Pulmonary artery endothelial cell (primary cell): ENCODE results near the gene OVCH1. TPM values are rescaled to one million over a fixed set of nuclear protein-coding genes. Genes with fewer than 3 reads are reported as not detected.
"Not testable (repeated sequence)": the region's sequence is repeated elsewhere in the genome, so short reads cannot be mapped to it uniquely, and the experiment has no call there.

Experiments
- DNase-seq: peaks from one replicate; pipeline ENCODE4 v3.0.0-alpha.2; 2011; ENCODE audit warnings: low read depth, low spot score
- total RNA-seq: library from RNA; depleted of rRNA; stranded (reverse); fragments of >200 nt; gene quantifications from 2 replicates; pipeline ENCODE4 v1.2.3, GENCODE V29; 2014

The OVCH1 gene
- total RNA-seq, 1 donor from 2014 or later: not detected

DNA sequence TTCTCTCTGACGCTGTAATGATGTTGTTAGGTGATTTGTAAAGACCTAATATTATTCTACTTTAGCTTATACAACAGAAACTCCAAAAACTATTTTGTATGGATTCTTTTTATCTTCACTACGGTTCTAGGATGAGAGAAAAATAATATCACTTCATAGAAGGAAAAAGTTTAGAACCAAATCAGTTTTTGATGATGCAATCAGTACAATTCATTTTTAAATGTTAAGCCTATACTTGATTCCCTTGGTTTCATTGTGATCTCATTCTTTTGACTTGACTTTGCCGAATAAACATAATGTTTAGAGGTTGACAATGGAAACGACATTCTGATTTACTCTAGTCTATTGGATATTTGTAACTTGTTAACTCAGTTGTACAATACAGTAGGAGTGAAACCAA, 91.9 kb downstream of the OVCH1 start:
- DNase-seq: no peak

DNA sequence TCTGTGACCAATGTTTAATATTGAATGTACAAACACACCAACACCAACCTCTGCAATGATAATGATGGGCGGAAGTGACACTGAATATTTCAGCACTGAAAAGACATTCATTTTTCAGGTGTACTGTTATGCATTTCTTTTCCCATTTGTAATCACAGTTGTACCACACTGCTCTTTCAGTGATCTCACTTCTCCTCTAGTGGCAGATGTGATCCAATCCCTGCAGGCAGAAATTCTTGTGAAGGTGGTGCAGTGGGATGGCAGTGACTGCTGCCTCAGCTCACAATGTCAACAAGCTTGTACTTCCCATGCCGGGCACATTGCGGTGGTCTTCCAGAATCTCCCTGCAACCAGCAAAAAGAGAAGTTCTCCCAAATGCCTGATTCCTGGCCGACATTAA, 93.5 kb downstream of the OVCH1 start:
- no peak for DNase-seq

DNA sequence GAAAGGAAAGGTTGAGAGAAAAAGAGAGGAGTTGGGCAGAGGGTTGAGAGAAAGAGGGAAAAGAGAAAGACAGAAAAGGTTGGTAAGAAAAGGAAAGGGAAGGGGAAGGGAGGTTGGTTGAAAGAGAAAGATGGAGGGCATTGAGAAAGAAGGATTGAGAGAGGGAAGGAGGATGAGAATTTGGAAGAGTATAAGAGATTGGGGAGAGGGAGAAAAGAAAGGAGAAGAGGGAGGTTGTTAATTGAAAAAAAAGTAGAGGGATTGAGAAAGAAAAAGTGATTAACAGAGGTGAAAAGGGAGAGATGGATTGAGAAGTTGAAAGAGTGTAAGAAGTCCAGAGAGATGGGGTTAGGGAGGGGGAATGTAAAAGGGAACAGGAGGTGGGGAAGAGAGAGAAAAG, 95.0 kb downstream of the OVCH1 start:
- DNase-seq: no peak

DNA sequence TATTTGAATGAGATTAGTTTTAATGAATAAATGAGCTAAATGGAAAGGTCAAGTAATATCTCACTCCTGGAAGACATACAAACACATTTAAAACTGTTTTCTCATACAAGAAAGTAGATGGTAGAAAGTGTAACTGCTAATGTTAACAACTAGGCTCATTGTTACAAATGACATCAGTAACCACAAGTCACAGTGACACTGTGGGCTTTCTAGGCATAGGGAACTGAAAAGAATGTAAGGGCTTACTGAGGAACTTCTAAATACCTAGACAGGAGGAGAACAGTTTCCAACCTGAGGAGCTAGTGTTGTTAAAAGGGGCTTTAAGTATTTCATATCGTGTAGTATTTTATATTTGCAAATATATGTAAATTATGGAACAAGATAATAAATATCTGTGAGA, 99.0 kb downstream of the OVCH1 start:
- DNase-seq: no peak

DNA sequence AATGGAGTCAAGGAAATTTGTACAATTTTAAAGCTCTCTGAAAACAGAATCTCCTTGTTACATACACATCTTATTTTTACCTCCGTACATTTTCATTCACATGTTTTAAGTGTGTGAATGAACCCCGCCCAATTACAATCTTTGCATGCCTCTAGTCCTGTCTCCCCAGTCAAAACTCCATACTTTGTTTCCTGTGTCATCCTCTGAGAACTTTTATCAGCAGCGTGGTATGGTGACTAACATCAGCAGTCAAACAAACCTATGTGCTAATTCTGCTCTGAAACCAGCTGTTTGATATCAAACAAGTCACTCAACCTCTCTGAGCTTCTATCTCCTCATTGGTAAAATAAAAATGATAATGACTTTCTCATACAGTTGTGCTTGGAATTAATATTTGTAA, 100.7 kb downstream of the OVCH1 start:
- no peak for DNase-seq

DNA sequence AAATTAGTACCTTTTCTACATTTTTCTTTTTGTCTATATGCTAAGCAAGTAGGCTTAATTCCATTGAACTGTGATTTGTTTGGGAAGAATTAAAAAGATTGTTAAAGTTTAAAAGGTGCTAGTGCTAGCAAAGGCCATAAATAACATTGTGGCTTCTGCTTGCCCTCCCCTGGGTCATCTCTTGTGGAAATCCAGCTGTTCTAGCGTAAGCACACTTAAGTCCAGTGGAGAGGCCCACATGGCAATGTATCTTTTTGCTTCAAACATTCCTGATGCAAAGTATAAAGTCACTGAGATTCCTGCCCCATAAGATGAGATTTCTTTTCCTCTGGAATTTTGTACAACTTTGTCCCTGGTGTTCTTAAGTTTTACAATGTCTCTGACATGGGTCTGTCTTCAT, 102.1 kb downstream of the OVCH1 start:
- DNase-seq: no peak

DNA sequence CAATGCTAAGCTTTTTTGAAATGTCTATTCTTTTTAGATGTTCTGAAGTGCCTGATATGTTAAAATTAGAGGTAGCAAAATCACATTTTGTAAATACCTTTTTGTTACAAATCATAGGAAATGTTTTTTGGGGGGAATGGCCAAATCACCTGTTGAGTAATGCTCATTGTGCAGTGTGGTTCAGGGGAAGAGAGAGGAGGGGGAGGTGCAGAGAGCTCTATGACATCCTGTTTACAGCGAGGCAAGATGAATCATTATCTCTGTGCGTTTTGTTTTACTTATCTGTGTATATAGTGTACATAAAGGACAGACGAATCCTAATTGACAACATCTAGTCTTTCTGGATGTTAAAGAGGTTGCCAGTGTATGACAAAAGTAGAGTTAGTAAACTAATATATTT, 107.1 kb downstream of the OVCH1 start:
- not testable (repeated sequence) for DNase-seq

DNA sequence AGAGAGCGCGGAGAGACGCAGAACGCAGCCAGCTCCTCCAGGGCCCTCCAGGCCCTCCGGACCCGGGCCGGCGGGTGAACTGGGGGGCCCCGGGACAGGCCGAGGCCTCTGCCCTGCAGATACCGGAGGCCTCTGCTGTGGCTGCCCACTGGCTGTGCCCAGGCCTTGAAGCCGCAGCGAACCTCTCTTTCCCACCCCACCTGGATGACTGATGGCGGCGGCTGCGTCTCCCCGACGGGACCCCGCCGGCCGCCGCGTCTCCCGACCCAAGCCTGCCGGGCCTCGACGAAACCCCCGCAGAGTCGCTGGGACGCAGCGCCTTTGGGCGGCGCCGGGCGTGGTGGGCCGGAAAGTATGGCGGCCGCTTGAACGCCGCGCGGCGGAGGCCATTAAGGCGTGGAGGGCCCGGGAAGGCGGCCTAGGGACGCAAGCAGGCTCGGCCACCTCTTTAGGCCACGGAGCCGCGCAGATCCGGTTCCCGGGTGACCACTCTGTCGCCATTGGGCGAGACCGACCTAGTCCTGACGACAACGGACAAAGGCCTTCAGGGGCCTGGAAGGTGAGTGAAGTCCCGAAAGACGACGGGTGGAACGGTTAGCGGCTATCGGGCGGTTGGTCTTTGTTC, 108.1 kb downstream of the OVCH1 start:
- DNase-seq: no peak

DNA sequence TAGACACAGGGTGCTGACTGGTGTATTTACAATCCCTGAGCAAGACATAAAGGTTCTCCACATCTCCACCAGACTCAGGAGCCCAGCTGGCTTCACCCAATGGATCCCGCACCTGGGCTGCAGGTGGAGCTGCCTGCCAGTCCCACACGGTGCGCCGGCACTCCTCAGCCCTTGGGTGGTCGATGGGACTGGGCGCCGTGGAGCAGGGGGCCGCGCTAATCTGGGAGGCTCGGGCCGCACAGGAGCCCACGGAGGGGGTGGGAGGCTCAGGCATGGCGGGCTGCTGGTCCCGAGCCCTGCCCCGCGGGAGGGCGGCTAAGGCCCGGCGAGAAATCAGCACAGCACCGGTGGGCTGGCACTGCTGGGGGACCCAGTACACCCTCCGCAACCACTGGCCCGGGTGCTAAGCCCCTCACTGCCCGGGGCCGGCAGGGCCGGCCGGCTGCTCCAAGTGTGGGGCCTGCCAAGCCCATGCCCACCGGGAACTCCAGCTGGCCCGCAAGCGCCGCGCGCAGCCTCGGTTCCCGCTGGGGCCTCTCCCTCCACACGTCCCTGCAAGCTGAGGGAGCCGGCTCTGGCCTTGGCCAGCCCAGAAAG, 111.3 kb downstream of the OVCH1 start:
- DNase-seq: not testable (repeated sequence)

DNA sequence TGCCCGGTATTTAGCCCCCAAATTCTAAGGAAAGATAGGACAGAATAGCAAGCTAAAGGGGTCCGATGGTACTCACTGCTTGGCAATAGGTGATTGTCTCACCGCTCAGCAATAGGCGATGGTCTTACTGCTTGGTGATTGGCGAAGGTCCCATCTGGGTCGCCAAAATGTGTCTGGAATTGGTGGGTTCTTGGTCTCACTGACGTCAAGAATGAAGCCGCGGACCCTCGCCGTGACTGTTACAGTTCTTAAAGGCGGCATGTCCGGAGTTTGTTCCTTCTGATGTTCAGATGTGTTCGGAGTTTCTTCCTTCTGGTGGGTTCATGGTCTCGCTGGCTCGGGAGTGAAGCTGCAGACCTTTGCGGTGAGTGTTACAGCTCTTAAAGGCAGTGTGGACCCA, 112.3 kb downstream of the OVCH1 start:
- not testable (repeated sequence) for DNase-seq

DNA sequence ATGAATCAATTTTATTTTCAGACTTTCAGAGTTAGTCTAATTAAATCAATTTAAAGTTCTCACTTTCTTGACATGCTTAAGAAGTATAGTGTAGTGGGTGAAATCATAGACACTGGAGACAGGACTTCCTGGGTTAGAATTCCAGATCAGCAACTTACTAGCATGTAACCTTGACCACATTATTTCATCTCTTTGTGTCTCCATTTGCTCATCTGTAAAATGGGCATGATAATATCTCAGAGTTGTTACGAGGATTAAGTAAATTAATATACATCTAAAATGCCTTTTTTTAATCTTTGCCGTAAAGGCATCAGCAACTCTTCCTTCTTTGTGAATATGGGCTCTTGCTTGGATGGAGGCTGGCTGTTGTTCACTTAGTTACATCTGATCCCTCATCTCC, 115.2 kb downstream of the OVCH1 start:
- DNase-seq: no peak

DNA sequence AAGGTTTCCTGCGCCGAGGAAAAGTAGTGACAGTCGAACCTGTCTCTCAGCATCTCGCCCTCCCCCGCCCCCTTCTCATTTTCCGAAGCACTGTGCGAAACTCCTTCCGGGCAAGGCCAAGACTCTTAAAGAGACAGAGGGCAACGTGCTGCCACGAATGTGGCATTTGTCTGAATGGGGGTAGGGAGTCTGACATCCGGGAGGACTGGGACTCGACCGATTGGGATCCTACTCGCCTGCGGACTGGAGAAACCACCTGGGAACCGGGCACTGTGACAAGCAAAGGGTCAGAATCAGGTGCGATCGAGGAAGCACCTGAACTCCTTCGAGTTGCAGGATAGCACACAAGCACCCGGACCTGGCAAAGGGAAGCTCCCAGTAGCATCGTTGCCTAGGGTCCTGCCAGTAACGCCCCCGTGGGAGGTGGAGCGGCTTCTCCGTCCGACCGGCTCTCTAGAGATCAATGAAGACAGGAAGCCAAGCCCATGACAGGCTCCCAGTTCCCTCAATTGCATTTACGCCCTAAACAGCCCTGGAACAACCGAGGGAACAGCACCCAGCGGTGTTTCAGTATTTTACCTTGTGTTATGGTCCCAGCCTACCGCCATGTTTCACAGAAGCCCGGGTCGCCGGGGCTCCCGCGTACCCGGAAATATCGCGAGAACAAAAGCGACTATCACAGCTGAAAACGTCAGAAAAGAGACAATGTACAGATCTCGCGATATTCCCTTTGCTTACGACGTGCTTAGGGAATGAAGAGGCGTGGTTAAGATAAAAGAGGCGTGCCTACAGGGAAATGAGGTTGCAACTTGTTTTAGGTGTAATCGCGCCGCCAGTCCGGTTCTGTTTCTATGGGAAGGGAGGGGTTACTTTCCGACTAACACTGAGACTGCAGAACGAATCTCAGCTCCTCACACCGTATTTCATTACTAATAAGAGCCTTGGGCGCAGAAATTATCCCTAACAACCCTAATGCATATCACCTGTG, 116.7 kb downstream of the OVCH1 start, which contains the start of gene ERGIC2:
ERGIC2 (minus strand) TSS at position 637 of the 988 bp plus-strand sequence. CDS start 9,539 bp downstream, outside the sequence.
- peak; percentile 96 for DNase-seq

Other genes with a start within 250 kb of the OVCH1 start
- 37.7 and 62.6 TPM in 2 replicates for gene ERGIC2, start 116.5 kb downstream of the OVCH1 start, total RNA-seq